ENCODE data around the gene GPRIN3. TPM values are rescaled to one million over a fixed set of nuclear protein-coding genes. Genes with fewer than 3 reads are reported as not detected.

The GPRIN3 gene
- under 0.01 and 0.29 TPM in 2 replicates for total RNA-seq

DNA sequence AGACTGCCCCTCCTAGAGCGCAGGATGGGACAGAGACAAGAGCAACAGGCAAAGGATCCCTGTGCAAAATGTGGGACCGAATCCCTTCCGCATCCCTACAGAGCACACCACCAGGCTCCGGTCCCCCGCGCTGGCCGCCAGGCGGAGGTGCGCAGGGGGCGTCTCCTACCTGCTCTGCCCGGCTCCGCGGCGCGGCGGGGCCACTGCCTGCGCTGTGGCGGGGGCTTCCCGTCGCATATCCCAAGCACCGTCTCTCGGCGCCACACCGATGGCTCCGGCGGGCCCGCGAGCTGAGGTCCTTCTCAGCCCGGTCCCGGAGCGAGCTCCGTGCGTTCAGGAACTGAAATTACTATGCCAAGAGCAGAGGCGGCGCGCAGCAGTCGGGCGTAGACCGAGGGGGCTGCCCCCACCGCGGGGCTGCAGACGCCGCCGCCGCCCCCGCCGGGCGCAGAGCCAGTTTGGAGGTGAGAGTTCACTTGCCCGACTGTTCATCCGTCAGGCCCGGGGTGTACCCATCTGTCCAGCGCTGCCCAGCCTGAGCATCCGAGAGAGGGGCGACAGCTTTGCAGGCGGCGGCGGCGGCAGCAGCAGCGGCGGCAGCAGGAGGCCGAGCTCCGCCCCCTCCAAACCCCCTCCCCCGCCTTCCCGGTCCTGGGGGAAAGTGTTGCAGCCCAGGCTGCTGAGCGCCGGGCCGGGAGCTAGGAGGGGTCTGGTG is at the start of gene GPRIN3:
Gene GPRIN3, minus strand, starts transcription at position 355 of the 715 bp plus-strand sequence. CDS start 57,690 bp downstream, outside the sequence.
- H3K79me2 ChIP-seq (ENCODE audit: insufficient read depth, low read length) = no peaks in the 10 kb centered on the region
- H3K36me3 ChIP-seq (ENCODE audit: insufficient read depth, low read length) = no peaks in the 10 kb centered on the region
- no peaks in the 10 kb centered on the region for H3K9me3 ChIP-seq (ENCODE audit: low read depth, low read length)
- TF ChIP-seq, protein P1, sequence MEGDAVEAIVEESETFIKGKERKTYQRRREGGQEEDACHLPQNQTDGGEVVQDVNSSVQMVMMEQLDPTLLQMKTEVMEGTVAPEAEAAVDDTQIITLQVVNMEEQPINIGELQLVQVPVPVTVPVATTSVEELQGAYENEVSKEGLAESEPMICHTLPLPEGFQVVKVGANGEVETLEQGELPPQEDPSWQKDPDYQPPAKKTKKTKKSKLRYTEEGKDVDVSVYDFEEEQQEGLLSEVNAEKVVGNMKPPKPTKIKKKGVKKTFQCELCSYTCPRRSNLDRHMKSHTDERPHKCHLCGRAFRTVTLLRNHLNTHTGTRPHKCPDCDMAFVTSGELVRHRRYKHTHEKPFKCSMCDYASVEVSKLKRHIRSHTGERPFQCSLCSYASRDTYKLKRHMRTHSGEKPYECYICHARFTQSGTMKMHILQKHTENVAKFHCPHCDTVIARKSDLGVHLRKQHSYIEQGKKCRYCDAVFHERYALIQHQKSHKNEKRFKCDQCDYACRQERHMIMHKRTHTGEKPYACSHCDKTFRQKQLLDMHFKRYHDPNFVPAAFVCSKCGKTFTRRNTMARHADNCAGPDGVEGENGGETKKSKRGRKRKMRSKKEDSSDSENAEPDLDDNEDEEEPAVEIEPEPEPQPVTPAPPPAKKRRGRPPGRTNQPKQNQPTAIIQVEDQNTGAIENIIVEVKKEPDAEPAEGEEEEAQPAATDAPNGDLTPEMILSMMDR (IDR thresholded peaks at IDR 0.05; ENCODE audit: extremely low read depth, low read depth, low read length) = no peak
- no peaks in the 10 kb centered on the region for H4K20me1 ChIP-seq (ENCODE audit: insufficient read depth, low read length)
- H3K27me3 ChIP-seq (ENCODE audit: insufficient read depth, low read length) = peaks cover 38% of the 10 kb centered on the region
- peak; percentile 81 for DNase-seq (ENCODE audit: insufficient read length, low spot score, missing footprints)
- no peaks in the 10 kb centered on the region for H3K4me1 ChIP-seq (ENCODE audit: insufficient read depth, low read length)
- H3K4me3 ChIP-seq (ENCODE audit: insufficient read depth, low read length) = peak within 1 kb of the TSS; percentile 63
- peak within 1 kb of the TSS; percentile 71 for H3K4me2 ChIP-seq (ENCODE audit: insufficient read depth, low read length)
- H2AFZ ChIP-seq (ENCODE audit: low read length) = peak within 1 kb of the TSS; percentile 41
- no peak within 1 kb of the TSS for H3K27ac ChIP-seq (ENCODE audit: low read depth, low read length)

DNA sequence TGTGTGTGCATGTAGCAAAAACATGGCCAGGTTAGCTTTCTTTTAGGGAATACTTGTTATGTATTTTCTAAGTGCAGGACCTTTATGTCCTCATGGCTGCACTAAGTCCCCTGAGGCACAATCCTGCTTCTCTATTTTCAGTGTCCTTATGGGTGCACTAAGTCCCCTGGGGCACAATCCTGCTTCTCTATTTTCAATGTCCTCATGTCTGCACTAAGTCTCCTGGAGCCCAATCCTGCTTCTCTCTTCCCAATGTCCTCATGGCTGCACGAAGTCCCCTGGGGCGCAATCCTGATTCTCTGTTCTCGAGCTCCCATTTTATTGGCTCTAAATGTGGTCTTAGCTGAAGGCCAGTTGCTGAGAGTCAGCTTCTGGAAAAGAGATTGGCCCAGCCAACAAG is 49.7 kb upstream of the GPRIN3 start:
- H3K27ac ChIP-seq (ENCODE audit: low read depth, low read length) = no peak overlapping the region
- H4K20me1 ChIP-seq (ENCODE audit: insufficient read depth, low read length) = no peaks in the 10 kb centered on the region
- H2AFZ ChIP-seq (ENCODE audit: low read length) = no peak overlapping the region
- H3K9me3 ChIP-seq (ENCODE audit: low read depth, low read length) = no peaks in the 10 kb centered on the region
- no peaks in the 10 kb centered on the region for H3K36me3 ChIP-seq (ENCODE audit: insufficient read depth, low read length)
- no peak overlapping the region for H3K4me3 ChIP-seq (ENCODE audit: insufficient read depth, low read length)
- H3K79me2 ChIP-seq (ENCODE audit: insufficient read depth, low read length) = no peaks in the 10 kb centered on the region
- H3K4me2 ChIP-seq (ENCODE audit: insufficient read depth, low read length) = no peak overlapping the region
- no peaks in the 10 kb centered on the region for H3K4me1 ChIP-seq (ENCODE audit: insufficient read depth, low read length)
- TF ChIP-seq, protein P1 (IDR thresholded peaks at IDR 0.05; ENCODE audit: extremely low read depth, low read depth, low read length) = no peak
- no peaks in the 10 kb centered on the region for H3K27me3 ChIP-seq (ENCODE audit: insufficient read depth, low read length)
- no peak for DNase-seq (ENCODE audit: insufficient read length, low spot score, missing footprints)

DNA sequence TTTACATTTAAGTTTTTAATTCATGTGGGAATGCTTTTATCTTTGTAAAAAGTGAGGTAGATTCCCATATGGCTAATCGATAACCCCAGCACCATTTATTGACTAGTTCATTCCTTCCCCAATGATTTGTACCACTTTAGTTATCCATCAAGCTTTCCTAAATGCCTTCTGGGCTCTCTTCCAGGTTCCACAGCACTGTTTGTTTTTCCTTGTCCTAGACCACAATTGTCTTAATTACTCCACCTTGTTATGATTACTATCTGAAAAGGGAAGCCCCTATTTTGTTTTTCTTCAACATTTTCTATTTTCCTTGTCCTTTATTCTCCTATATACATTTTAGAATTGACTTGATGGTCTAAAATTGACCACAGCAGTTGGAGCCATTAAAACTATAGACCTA is 48.5 kb upstream of the GPRIN3 start:
- Histone ChIP-seq H3K36me3 (ENCODE audit: insufficient read depth, low read length) (no peaks in the 10 kb centered on the region), H3K4me2 (ENCODE audit: insufficient read depth, low read length) (no peak overlapping the region), H3K27ac (ENCODE audit: low read depth, low read length) (no peak overlapping the region), H2AFZ (ENCODE audit: low read length) (no peak overlapping the region), H4K20me1 (ENCODE audit: insufficient read depth, low read length) (no peaks in the 10 kb centered on the region), H3K4me3 (ENCODE audit: insufficient read depth, low read length) (no peak overlapping the region), H3K4me1 (ENCODE audit: insufficient read depth, low read length) (no peaks in the 10 kb centered on the region), H3K9me3 (ENCODE audit: low read depth, low read length) (no peaks in the 10 kb centered on the region), H3K79me2 (ENCODE audit: insufficient read depth, low read length) (no peaks in the 10 kb centered on the region), H3K27me3 (ENCODE audit: insufficient read depth, low read length) (no peaks in the 10 kb centered on the region)
- TF ChIP-seq, protein P1 (IDR thresholded peaks at IDR 0.05; ENCODE audit: extremely low read depth, low read depth, low read length) = no peak
- no peak for DNase-seq (ENCODE audit: insufficient read length, low spot score, missing footprints)

DNA sequence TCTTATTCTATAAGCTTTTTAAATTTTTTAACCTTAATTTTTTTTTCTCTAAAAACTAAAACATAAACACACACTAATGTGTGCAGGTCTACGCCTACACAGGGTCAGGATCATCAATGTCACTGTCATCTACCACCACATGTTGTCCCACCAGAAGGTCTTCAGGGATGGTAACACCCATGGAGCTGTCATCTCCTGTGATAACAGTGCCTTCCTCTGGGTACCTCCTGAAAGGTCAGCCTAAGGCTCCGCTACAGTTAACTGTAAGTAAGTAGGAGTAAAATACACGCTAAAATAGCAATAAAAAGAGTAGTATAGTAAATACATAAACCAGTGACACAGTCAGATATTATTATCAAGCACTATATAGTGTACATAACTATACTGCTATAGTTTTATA is 45.9 kb upstream of the GPRIN3 start:
- H3K4me2 ChIP-seq (ENCODE audit: insufficient read depth, low read length) = no peak overlapping the region
- no peak for DNase-seq (ENCODE audit: insufficient read length, low spot score, missing footprints)
- H3K4me3 ChIP-seq (ENCODE audit: insufficient read depth, low read length) = no peak overlapping the region
- H4K20me1 ChIP-seq (ENCODE audit: insufficient read depth, low read length) = no peaks in the 10 kb centered on the region
- H3K36me3 ChIP-seq (ENCODE audit: insufficient read depth, low read length) = no peaks in the 10 kb centered on the region
- H3K9me3 ChIP-seq (ENCODE audit: low read depth, low read length) = no peaks in the 10 kb centered on the region
- TF ChIP-seq, protein P1 (IDR thresholded peaks at IDR 0.05; ENCODE audit: extremely low read depth, low read depth, low read length) = no peak
- no peaks in the 10 kb centered on the region for H3K79me2 ChIP-seq (ENCODE audit: insufficient read depth, low read length)
- H2AFZ ChIP-seq (ENCODE audit: low read length) = no peak overlapping the region
- H3K4me1 ChIP-seq (ENCODE audit: insufficient read depth, low read length) = no peaks in the 10 kb centered on the region
- H3K27ac ChIP-seq (ENCODE audit: low read depth, low read length) = no peak overlapping the region
- H3K27me3 ChIP-seq (ENCODE audit: insufficient read depth, low read length) = no peaks in the 10 kb centered on the region

Measured in osteoblast (primary cell).